Fibroblast of the aortic adventitia (primary cell): ENCODE data around the gene SLIT3. TPM values are rescaled to one million over a fixed set of nuclear protein-coding genes. Genes with fewer than 3 reads are reported as not detected.

Experiments
- DNase-seq: peaks from one replicate; pipeline ENCODE4 v3.0.0-alpha.2; 2010; ENCODE audit warnings: low read depth
- H3K4me3 ChIP-seq: 2 replicates; pipeline ENCODE4 v1.5.1; 2011; ENCODE audit warnings: low read depth, mild to moderate bottlenecking, control low read depth, low read length, moderate library complexity
- total RNA-seq: library from RNA; depleted of rRNA; stranded (reverse); fragments of >200 nt; gene quantifications from 2 replicates; pipeline ENCODE4 v1.2.3, GENCODE V29; 2012; ENCODE audit warnings: low replicate concordance
- TF ChIP-seq, protein P1 (sequence below): IDR thresholded peaks from 2 replicates; pipeline ENCODE4 v1.5.1; 2011; ENCODE audit warnings: mild to moderate bottlenecking, low read length, control low read depth, inconsistent platforms; ENCODE audit not compliant: insufficient read depth

Gene SLIT3
- total RNA-seq, 1 donor: 65.3 TPM

DNA sequence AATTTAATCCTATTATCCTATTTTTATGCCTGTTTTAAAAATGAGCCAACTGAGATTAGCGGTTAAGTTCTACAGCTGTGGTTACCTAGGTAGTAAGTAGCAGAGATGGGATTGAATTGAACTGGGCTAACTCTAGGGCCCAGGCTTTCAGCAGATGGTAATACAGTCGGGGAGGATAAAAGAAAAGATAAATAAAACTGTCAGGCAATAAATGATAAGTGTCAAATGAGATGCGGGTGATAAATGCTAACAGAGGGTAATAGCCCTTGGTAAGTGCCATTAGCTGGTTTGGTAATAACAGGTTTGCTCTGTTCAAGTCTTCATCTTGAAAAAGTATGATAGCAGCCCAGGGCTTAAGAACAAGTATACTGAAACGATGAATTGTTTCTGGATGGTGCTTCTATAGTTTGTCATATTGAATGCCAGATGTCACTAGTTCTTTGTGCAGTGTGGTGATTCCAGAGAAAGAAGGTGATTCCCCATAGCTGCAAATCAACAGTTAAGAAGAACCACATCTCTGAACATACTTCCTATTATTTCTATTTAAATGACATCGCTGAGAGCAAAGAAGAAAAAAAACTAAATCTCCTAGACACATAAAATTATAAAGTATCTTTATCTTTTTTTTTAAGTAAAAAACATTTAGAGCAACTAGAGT, 360.9 kb downstream of the SLIT3 start:
- no peak for DNase-seq
- TF ChIP-seq, protein P1, sequence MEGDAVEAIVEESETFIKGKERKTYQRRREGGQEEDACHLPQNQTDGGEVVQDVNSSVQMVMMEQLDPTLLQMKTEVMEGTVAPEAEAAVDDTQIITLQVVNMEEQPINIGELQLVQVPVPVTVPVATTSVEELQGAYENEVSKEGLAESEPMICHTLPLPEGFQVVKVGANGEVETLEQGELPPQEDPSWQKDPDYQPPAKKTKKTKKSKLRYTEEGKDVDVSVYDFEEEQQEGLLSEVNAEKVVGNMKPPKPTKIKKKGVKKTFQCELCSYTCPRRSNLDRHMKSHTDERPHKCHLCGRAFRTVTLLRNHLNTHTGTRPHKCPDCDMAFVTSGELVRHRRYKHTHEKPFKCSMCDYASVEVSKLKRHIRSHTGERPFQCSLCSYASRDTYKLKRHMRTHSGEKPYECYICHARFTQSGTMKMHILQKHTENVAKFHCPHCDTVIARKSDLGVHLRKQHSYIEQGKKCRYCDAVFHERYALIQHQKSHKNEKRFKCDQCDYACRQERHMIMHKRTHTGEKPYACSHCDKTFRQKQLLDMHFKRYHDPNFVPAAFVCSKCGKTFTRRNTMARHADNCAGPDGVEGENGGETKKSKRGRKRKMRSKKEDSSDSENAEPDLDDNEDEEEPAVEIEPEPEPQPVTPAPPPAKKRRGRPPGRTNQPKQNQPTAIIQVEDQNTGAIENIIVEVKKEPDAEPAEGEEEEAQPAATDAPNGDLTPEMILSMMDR: no peak

DNA sequence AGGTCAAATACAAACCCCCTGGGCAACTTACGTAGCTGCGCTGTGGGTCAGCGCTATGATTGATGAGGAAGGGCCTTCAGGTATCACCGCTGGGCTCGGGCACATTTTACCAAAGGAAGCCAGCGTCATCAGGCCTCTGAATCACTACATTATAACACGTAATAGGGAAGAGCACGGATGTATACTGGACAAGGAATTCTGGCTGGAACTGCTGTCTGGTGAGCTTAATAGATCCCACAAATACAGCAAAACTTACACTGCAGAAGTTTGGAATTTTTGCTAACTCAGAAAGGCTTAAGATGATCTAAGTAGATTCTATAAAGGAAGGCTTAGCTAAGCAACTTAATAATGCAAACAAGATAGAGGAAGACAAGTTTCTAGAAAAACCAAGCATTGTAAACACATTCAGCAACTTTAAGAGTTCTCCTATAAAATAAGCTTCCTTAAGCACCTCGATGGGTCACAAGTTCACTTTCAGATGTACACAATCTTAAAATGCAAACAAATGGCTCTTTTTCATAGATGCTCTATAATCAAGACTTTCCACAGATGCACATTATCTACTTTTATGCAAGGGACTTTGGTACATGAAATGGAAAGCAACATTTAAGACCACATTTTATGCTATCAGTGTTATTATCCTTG, 361.7 kb downstream of the SLIT3 start:
- DNase-seq: no peak
- no peak overlapping the region for H3K4me3 ChIP-seq
- TF ChIP-seq, protein P1: no peak

More for the DNA sequence above, 360.9 kb downstream of the SLIT3 start:
- no peak overlapping the region for H3K4me3 ChIP-seq

DNA sequence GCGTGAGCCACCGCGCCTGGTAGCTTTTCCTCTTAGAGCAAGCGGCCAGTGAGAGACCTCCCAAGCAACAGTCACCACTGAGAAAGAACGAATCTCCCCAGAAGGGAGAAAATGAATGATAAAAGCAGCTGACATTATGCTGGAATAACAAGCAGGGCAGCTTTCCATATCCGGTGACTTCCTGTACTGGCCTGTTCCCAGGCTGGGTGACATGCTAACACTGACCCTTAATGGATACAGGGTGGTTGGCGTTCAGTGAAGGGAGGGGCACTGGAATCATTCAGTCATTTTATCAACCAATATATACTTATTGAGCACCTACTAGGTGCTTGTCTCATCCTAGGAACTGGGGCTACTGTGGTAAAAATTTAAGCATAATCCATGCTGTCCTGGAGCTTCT, 364.4 kb downstream of the SLIT3 start:
- H3K4me3 ChIP-seq: no peak overlapping the region
- TF ChIP-seq, protein P1: no peak
- no peak for DNase-seq

DNA sequence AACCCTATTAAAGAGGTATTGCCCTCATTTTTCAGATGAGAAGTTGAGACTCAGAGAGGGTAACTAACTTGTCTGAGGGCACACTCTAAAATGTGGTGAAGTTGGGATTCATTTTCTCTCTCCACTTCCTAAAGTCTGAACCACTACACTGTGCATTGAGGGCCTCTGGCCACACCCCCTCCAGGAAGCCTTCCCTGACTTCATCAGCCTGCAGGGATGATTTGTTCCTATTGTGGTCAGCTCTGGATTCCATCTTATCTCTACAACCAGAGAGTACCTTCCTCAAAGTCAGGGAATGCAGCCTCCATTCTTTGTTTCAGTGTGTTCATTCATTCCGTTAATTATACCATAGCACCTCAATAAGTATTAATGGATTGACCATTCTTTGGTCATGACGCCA, 365.8 kb downstream of the SLIT3 start:
- DNase-seq: no peak
- TF ChIP-seq, protein P1: no peak
- no peak overlapping the region for H3K4me3 ChIP-seq

DNA sequence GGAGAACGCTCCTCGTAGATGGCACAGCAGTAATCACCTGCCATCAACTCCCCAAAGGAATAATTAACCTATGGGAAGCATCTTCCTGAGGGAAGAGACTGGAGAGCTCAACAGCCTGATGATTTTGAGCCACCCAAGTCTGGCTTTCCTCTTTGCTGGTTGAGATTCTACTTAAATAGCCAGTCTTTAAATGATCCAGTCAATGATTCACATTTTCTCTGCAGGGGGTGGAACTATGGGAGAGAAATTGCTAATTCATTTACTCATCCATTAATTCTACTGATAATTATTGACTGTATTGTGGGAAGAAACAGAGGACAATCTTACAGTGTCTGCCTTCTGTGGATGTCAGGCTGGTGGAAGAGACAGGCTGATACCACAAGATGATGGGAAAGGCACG, 366.8 kb downstream of the SLIT3 start:
- H3K4me3 ChIP-seq: no peak overlapping the region
- DNase-seq: no peak
- TF ChIP-seq, protein P1: no peak

DNA sequence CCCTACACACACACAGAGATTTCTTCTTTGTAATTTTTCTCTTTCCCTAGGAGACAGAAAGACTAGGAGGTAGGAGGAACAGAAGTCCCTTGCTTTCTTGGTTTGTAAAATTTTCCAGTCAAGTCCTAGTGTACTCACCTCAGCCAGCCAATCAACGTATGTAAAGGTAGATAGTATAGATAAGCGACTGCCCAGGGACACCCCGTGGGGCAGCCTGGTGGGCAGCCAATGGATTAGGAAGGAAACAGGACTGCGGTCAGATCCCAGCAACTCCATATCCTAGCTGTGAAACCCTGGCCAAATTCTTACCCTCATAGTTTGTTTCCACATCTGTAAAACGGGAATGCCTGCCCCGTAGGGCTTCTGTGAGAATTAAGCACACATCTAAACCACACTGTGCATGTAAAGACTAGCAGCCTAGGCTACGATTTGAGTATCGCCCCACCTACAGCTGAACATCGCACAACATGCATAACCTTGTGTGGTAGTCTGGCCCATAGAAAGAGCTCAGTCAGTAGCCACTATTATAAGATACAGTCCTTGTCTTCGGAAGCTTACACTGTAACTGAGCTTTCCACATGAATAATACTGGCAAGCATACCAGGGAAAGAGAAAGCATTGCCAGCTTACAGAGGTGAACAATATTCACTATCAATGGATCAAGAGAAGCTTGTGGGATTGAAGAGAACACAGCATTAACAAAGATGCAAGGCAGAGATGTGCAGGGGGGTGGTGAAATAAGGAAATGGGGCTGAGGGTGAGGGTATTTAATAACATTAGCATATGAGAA, 368.3 kb downstream of the SLIT3 start:
- TF ChIP-seq, protein P1: no peak

More for the DNA sequence above, 368.3 kb downstream of the SLIT3 start:
- no peak for DNase-seq
- H3K4me3 ChIP-seq: no peak overlapping the region
